Ishikawa (cell line): ENCODE results near the gene CFAP61.

Source experiments
- EP300 ChIP-seq: IDR thresholded peaks from 2 replicates; pipeline ENCODE4 v1.6.1; 2012; ENCODE audit warnings: borderline replicate concordance
- FOXM1 ChIP-seq: IDR thresholded peaks from 2 replicates; pipeline ENCODE4 v1.6.1; 2012; ENCODE audit warnings: low read depth, borderline replicate concordance
- MAX ChIP-seq: IDR thresholded peaks from 2 replicates; pipeline ENCODE4 v1.6.1; 2012
- NFIC ChIP-seq: IDR thresholded peaks from 2 replicates; pipeline ENCODE4 v1.6.1; 2012
- RAD21 ChIP-seq: IDR thresholded peaks from 2 replicates; pipeline ENCODE4 v1.6.1; 2012; ENCODE audit warnings: low read depth
- REST ChIP-seq: IDR thresholded peaks from 2 replicates; pipeline ENCODE4 v1.6.1; 2012; ENCODE audit warnings: low read depth, mild to moderate bottlenecking
- TAF1 ChIP-seq: IDR thresholded peaks from 2 replicates; pipeline ENCODE4 v1.6.1; 2012; ENCODE audit warnings: low read depth, mild to moderate bottlenecking
- TCF12 ChIP-seq: IDR thresholded peaks from 2 replicates; pipeline ENCODE4 v1.6.1; 2012; ENCODE audit warnings: low read depth
- TEAD4 ChIP-seq: IDR thresholded peaks from 2 replicates; pipeline ENCODE4 v1.6.1; 2012
- YY1 ChIP-seq: IDR thresholded peaks from 2 replicates; pipeline ENCODE4 v1.6.1; 2012; ENCODE audit warnings: low read depth

DNA sequence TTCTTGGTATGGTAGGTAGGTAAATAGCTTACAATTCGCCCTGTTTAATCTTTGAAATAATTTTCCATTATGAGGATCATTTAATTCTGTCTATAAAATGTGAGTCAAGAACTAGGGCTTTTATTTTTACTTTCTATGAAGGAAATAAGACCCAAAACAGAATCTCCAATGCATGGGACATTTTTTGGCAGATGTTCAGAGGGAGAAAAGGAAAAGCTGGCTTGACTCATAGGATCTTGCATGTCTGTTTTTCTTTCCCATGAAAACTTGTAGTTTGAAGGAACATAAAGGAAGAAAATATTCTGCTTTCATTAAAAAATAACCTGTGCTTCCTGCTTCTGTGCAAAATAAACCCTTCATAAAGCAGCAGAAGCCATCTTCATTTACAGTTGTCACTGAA is 172.5 kb downstream of the CFAP61 start:
- TF ChIP-seq RAD21 (no peak), REST (no peak), EP300 (no peak), TEAD4 (no peak), TCF12 (no peak), NFIC (no peak), MAX (no peak), TAF1 (no peak), YY1 (no peak), FOXM1 (no peak)
